Heart left ventricle (tissue), 13 donors: ENCODE data around the gene LAMB3.

Experiments
- POLR2A ChIP-seq, 2 donors: fragments of 450-650 bp; IDR thresholded peaks; one replicate each; pipeline ENCODE4 v1.6.1; 2017; ENCODE audit warnings: antibody characterized with exemption in 2 of 2, mild to moderate bottlenecking in 2 of 2, moderate library complexity in 2 of 2
- TF ChIP-seq, protein P1 (sequence below), 12 donors: fragments of 200-600 bp; sonication (generic) in 4 of 12; IDR thresholded peaks; one replicate each; pipeline versions ENCODE4 v1.5.0 to v1.8.0; 2018 to 2022; ENCODE audit warnings: antibody characterized with exemption in 12 of 12, mild to moderate bottlenecking in 5 of 12
- donor health status: ischemic (EF 13 %, LVEDD 7.1; RV severe dilation, severe dysfunction).
- donor health status: DM: no; HTN: yes; CAD: no.
- donor health status: DM: no; HTN: no; CAD: no.
- donor health status: ischemic (EF 25% LVEDD 6.9; RV normal size, moderate dysfunction).
- donor health status: ischemic (EF 25% LVEDD 5.7; RV mildly dilated, moderate dysfunction).
- donor health status: ischemic (EF 35%, LVEDD 5.7; RV mildly dilated, moderate dysfunction).
- donor health status: nonischemic (EF 11% LVEDD 7.7; RV severe dilation, severe dysfunction).
- donor health status: DM: yes; HTN: yes; CAD: no.
- donor health status: PGD.
- donor health status: ischemic (EF 29% LVEDD 5.4; RV normal size, mild dysfunction).
- donor health status: nonischemic (EF 23%, LVEDD 6.1; RV moderate dilation, normal function).

DNA sequence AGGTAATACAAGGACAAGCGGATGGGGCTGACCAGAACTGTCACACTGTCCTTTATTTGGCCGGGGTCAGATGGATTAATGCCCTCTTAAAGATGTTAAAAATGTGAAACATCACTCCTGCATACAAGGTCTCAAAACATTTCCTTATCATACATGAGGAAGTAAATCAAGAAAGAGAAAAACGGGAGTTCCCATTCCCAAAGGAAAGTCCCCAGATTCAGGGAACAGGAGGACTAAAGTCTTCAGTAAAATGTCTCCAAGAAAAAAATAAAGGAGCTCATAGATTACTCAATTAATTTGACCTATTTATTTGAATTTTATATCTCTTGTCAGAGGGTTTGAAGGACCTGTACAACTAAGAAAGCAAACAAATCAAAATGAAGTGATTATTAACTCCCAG lies 39.0 kb upstream of the LAMB3 start:
- TF ChIP-seq, protein P1, sequence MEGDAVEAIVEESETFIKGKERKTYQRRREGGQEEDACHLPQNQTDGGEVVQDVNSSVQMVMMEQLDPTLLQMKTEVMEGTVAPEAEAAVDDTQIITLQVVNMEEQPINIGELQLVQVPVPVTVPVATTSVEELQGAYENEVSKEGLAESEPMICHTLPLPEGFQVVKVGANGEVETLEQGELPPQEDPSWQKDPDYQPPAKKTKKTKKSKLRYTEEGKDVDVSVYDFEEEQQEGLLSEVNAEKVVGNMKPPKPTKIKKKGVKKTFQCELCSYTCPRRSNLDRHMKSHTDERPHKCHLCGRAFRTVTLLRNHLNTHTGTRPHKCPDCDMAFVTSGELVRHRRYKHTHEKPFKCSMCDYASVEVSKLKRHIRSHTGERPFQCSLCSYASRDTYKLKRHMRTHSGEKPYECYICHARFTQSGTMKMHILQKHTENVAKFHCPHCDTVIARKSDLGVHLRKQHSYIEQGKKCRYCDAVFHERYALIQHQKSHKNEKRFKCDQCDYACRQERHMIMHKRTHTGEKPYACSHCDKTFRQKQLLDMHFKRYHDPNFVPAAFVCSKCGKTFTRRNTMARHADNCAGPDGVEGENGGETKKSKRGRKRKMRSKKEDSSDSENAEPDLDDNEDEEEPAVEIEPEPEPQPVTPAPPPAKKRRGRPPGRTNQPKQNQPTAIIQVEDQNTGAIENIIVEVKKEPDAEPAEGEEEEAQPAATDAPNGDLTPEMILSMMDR (IDR thresholded peaks at IDR 0.05) = no peak
- TF ChIP-seq POLR2A (IDR thresholded peaks at IDR 0.05) = no peak
